DOHH2 (cell line): ENCODE results near the gene TUG1.

Experiments
- H3F3A ChIP-seq: fragments of 200-600 bp; sonication (generic), shearing (Covaris generic); 2 replicates; pipeline ENCODE4 v1.6.0; 2016; ENCODE audit warnings: antibody characterized with exemption, mild to moderate bottlenecking; ENCODE audit not compliant: control insufficient read depth, insufficient read depth
- H3K27ac ChIP-seq: fragments of 200-600 bp; sonication (generic); 2 replicates; pipeline ENCODE4 v1.5.1; 2014; ENCODE audit warnings: low read depth, mild to moderate bottlenecking, low read length, moderate library complexity
- H3K27me3 ChIP-seq: fragments of 200-600 bp; sonication (generic); 2 replicates; pipeline ENCODE4 v1.6.1; 2014; ENCODE audit warnings: mild to moderate bottlenecking, low read length, mixed read lengths; ENCODE audit not compliant: control insufficient read depth
- H3K36me3 ChIP-seq: fragments of 200-600 bp; sonication (generic); 2 replicates; pipeline ENCODE4 v1.6.1; 2014; ENCODE audit warnings: mild to moderate bottlenecking, low read length, moderate library complexity, mixed read lengths; ENCODE audit not compliant: control insufficient read depth
- H3K4me1 ChIP-seq: fragments of 200-600 bp; sonication (generic); 2 replicates; pipeline ENCODE4 v1.6.1; 2014; ENCODE audit warnings: mild to moderate bottlenecking, low read length, mixed read lengths; ENCODE audit not compliant: control insufficient read depth
- H3K4me2 ChIP-seq: fragments of 200-600 bp; sonication (generic); 2 replicates; pipeline ENCODE4 v1.6.0; 2014; ENCODE audit warnings: mild to moderate bottlenecking, low read length, moderate library complexity
- H3K4me3 ChIP-seq: fragments of 200-600 bp; sonication (generic); 2 replicates; pipeline ENCODE4 v1.5.1; 2014; ENCODE audit warnings: mild to moderate bottlenecking, low read length, mixed read lengths
- H3K79me2 ChIP-seq: fragments of 200-600 bp; sonication (generic); 2 replicates; pipeline ENCODE4 v1.6.1; 2014; ENCODE audit warnings: mild to moderate bottlenecking, low read length, mixed read lengths; ENCODE audit not compliant: control insufficient read depth
- H3K9me2 ChIP-seq: fragments of 200-600 bp; sonication (generic); replicated peaks from 2 replicates; pipeline ENCODE4 v1.6.1; 2014; ENCODE audit warnings: mild to moderate bottlenecking, low read length, mixed read lengths; ENCODE audit not compliant: control insufficient read depth
- H3K9me3 ChIP-seq: fragments of 200-600 bp; sonication (generic); 2 replicates; pipeline ENCODE4 v1.6.1; 2014; ENCODE audit warnings: antibody characterized with exemption, low read length, mixed read lengths; ENCODE audit not compliant: control insufficient read depth, insufficient read depth
- H4K20me1 ChIP-seq: fragments of 200-600 bp; sonication (generic); 2 replicates; pipeline ENCODE4 v1.6.0; 2014; ENCODE audit warnings: low read depth, mild to moderate bottlenecking, antibody characterized with exemption, low read length, moderate library complexity; ENCODE audit not compliant: control insufficient read depth, insufficient read depth
- EZH2phosphoT487 ChIP-seq: fragments of 200-600 bp; sonication (generic); IDR thresholded peaks from 2 replicates; pipeline ENCODE4 v1.6.1; 2017; ENCODE audit warnings: borderline replicate concordance, mild to moderate bottlenecking, antibody characterized with exemption, low read length, moderate library complexity, mixed read lengths
- TF ChIP-seq, protein P1 (sequence below): fragments of 200-600 bp; sonication (generic); IDR thresholded peaks from one replicate; pipeline ENCODE4 v1.5.1; 2014; ENCODE audit warnings: antibody characterized with exemption, mild to moderate bottlenecking, low read depth, low read length; ENCODE audit not compliant: poor library complexity, severe bottlenecking

TUG1 gene

DNA sequence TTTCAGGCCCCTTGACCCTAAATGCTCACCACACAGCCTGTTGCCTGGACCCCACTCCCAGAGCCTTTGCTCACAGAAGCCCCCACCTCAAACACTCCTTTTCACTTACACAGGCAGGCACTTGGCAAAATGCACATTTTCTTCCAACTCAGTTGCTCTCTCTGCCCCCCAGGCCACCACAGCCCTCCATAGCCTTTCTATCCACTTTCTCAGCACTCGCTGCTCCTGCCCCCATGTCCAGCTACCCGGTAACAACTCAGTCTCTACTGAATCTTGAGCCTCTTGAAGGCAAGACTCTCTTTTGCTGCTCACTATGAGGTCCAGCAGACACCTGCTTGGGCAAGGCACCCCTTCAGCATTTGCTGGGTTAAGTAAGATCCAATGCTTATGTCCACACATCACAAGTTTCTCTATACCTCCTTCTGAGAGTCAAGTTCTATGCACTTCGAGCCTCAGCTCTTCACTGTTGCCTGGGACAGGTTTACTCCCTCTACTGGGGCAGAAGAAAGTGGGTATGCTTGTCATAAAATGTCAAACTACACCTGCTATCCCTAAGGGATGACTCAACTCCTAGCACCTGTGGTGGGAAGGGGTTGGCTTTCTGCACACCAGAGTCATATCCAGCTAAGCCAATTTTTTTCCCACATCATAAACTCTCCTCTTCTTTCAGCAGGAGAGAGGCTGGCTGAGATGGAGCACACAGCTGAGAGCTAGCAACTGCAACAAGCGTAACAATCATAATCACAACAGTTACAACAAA, 37.3 kb upstream of the TUG1 start:
- H3K4me1 ChIP-seq = no peaks in the 10 kb centered on the region
- no peaks in the 10 kb centered on the region for H3K79me2 ChIP-seq
- no peak for TF ChIP-seq EZH2phosphoT487
- TF ChIP-seq, protein P1, sequence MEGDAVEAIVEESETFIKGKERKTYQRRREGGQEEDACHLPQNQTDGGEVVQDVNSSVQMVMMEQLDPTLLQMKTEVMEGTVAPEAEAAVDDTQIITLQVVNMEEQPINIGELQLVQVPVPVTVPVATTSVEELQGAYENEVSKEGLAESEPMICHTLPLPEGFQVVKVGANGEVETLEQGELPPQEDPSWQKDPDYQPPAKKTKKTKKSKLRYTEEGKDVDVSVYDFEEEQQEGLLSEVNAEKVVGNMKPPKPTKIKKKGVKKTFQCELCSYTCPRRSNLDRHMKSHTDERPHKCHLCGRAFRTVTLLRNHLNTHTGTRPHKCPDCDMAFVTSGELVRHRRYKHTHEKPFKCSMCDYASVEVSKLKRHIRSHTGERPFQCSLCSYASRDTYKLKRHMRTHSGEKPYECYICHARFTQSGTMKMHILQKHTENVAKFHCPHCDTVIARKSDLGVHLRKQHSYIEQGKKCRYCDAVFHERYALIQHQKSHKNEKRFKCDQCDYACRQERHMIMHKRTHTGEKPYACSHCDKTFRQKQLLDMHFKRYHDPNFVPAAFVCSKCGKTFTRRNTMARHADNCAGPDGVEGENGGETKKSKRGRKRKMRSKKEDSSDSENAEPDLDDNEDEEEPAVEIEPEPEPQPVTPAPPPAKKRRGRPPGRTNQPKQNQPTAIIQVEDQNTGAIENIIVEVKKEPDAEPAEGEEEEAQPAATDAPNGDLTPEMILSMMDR = no peak
- no peaks in the 10 kb centered on the region for H3F3A ChIP-seq
- no peaks in the 10 kb centered on the region for H3K9me2 ChIP-seq
- H3K4me3 ChIP-seq = no peak overlapping the region
- no peak overlapping the region for H3K4me2 ChIP-seq
- no peaks in the 10 kb centered on the region for H3K27me3 ChIP-seq
- no peak overlapping the region for H3K27ac ChIP-seq
- H3K9me3 ChIP-seq = no peaks in the 10 kb centered on the region
- no peaks in the 10 kb centered on the region for H4K20me1 ChIP-seq
- H3K36me3 ChIP-seq = peaks cover 90% of the 10 kb centered on the region

DNA sequence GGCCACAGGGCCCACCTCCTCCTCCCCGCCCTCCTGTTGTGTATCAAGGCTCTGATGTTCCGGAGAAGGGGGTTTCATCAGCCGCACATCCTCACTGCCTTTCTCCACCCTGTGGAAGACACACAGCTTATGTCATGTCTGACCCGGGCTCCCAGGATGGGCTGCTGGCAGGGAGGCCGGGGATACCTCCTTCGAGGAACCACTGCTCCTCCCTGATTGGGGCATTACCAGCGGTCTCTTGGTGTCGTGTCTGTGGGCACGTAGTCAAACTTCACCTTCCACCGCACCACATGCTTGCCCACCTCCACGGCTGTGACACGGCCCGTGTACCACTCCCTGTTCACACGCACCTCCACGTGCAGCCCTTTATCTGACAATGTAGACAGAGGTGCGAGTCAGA, 36.4 kb upstream of the TUG1 start:
- peaks cover 90% of the 10 kb centered on the region for H3K36me3 ChIP-seq
- H3K4me2 ChIP-seq = no peak overlapping the region
- TF ChIP-seq, protein P1 = no peak
- TF ChIP-seq EZH2phosphoT487 = no peak
- H4K20me1 ChIP-seq = no peaks in the 10 kb centered on the region
- H3K4me3 ChIP-seq = no peak overlapping the region
- H3K4me1 ChIP-seq = no peaks in the 10 kb centered on the region
- no peaks in the 10 kb centered on the region for H3K9me2 ChIP-seq
- no peaks in the 10 kb centered on the region for H3K9me3 ChIP-seq
- H3K27ac ChIP-seq = no peak overlapping the region
- H3F3A ChIP-seq = no peaks in the 10 kb centered on the region
- H3K27me3 ChIP-seq = no peaks in the 10 kb centered on the region
- H3K79me2 ChIP-seq = no peaks in the 10 kb centered on the region

DNA sequence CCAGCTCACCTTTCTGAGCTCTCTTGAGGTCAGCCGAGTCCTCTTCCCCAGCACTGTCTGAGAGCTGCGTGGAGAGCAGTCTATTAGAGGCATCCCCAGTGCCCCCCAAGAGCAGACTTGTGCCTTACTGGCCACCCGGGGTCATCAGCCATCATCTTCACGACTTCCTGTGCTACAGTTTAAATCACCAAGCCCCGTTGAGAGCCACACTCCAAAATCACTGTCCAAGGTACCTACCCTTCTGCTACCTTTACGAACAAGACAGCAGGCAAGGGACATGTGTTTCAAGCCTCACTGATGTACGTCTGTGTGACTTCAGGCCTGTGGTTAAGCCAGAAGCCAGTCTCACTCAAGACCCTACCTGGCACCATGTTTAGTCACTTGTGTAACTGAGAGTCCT, 35.6 kb upstream of the TUG1 start:
- Histone ChIP-seq H3K27ac (no peak overlapping the region), H3K79me2 (no peaks in the 10 kb centered on the region), H3K9me3 (no peaks in the 10 kb centered on the region), H3K36me3 (peaks cover 89% of the 10 kb centered on the region), H3K4me3 (no peak overlapping the region), H3K9me2 (no peaks in the 10 kb centered on the region), H3K27me3 (no peaks in the 10 kb centered on the region), H3K4me1 (no peaks in the 10 kb centered on the region), H4K20me1 (no peaks in the 10 kb centered on the region), H3K4me2 (no peak overlapping the region), H3F3A (no peaks in the 10 kb centered on the region)
- TF ChIP-seq EZH2phosphoT487 = no peak
- TF ChIP-seq, protein P1 = no peak
